ENCODE results near the gene UCK1. TPM values are rescaled to one million over a fixed set of nuclear protein-coding genes. Genes with fewer than 3 reads are reported as not detected.

Gene UCK1
- total and polyA plus RNA-seq, 2 of the 4 experiments (the other 2 are of a cell fraction) = 17.9 to 21.4 TPM

DNA sequence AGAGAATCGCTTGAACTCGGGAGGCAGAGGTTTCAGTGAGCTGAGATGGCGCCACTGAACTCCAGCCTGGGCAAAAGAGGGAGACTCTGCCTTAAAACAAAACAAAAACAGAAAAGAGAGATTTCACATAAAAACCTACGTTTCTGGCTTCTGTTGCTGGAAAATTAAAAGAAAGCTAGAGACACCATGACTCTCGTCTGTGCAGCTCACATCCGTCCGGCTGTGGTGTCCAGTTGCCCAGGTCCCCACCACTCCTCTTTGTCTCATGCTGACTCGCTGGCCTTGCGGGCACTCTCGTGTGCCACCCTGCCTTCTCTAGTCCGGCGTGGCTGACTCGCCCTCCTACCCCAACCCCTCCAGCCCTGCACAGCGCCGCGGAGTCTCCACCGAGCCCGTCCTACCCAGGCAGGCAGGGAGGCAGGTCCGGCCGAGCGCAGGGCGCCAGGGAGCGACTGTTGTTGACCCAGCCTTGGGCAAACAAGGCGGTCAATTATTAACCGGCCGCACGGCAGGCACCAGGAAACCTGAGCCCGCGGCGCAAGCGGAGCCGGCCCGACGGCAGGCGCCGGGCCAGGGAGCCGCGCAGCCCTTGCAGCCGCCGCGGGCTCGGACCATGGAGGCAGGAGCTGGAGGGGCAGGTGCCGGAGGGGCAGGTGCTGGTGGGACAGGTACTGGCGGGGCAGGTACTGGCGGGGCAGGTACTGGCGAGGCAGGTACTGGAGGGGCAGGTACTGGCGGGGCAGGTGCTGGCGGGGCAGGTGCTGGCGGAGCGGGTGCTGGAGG is 14.1 kb upstream of the UCK1 start, which contains the start of gene PRRT1B:
Gene PRRT1B (plus strand): TSS at position 521 of the 783 bp plus-strand sequence. CDS start 93 bp downstream, at position 614.
- no peak within 1 kb of the TSS for H3K9ac ChIP-seq (ENCODE audit: low read depth, low read length)
- ChIA-PET POLR2A (ENCODE audit: unreplicated experiment) (no interaction called here), CTCF (no interaction called here)
- no peaks in the 10 kb centered on the region for H3K36me3 ChIP-seq (ENCODE audit: control insufficient read depth, insufficient read depth, low read length)
- H3K14ac ChIP-seq (replicated peaks; ENCODE audit: low read depth, low read length) = no peak within 1 kb of the TSS
- in situ Hi-C loops (cut with MboI; ENCODE audit: low sequenced_read_pairs) = no loop called here
- dilution Hi-C loops (cut with HindIII; ENCODE audit: low sequenced_read_pairs, unreplicated experiment) = no loop called here
- no peak within 1 kb of the TSS for H4K5ac ChIP-seq (ENCODE audit: low read depth, low read length)
- H2BK5ac ChIP-seq (ENCODE audit: low read depth, low read length, poor library complexity, severe bottlenecking) = no peak within 1 kb of the TSS
- DNase-seq (no peak), ATAC-seq (ENCODE audit: low read depth) (peak; percentile 18; the same call in 1 of the 2 replicates)
- H3K4me3 ChIP-seq (ENCODE audit: insufficient read depth, low read depth, low read length) = no peak within 1 kb of the TSS
- H2BK20ac ChIP-seq (ENCODE audit: low read depth, low read length) = no peak within 1 kb of the TSS
- H4K8ac ChIP-seq (ENCODE audit: low read depth in 2 of 2, low read length in 2 of 2) = no peak within 1 kb of the TSS
- H3K4me2 ChIP-seq (ENCODE audit: low read depth, low read length) = no peak within 1 kb of the TSS; the same call in 1 of the 2 replicates
- H3K56ac ChIP-seq (ENCODE audit: extremely low read depth, insufficient read depth, low read length) = no peak within 1 kb of the TSS
- H3K79me1 ChIP-seq (ENCODE audit: low read depth in 1 of 2, low read length in 2 of 2) = no peaks in the 10 kb centered on the region
- no peak within 1 kb of the TSS for H2BK15ac ChIP-seq (ENCODE audit: low read depth, low read length)
- no peak within 1 kb of the TSS for H2AK9ac ChIP-seq (replicated peaks; ENCODE audit: low read depth, low read length, poor library complexity)
- no peak within 1 kb of the TSS for H4K91ac ChIP-seq (ENCODE audit: insufficient read depth, low read depth, low read length)
- H3K27ac ChIP-seq (ENCODE audit: insufficient read depth, low read length) = no peak within 1 kb of the TSS
- 16% methylated on average over 22 of the region's 50 CpGs; no CpG with 5 or more reads in 1 of the 2 experiments for WGBS, 2 experiments (ENCODE audit: extremely low coverage in 2 of 2, insufficient read length in 1 of 2)
- no peak within 1 kb of the TSS for H2BK120ac ChIP-seq (ENCODE audit: low read depth, low read length)
- H4K20me1 ChIP-seq (ENCODE audit: insufficient read depth, low read length) = no peaks in the 10 kb centered on the region
- H3K23ac ChIP-seq (ENCODE audit: low read depth, low read length) = no peak within 1 kb of the TSS; the same call in 1 of the 2 replicates
- peaks cover 4% of the 10 kb centered on the region; the same call in 1 of the 2 replicates for H3K4me1 ChIP-seq (ENCODE audit: control insufficient read depth, insufficient read depth, low read length)
- H2AFZ ChIP-seq (replicated peaks; ENCODE audit: low read length, poor library complexity) = peak within 1 kb of the TSS; percentile 70
- no peak within 1 kb of the TSS for H2AK5ac ChIP-seq (ENCODE audit: low read depth, low read length)
- peaks cover 32% of the 10 kb centered on the region for H3K9me3 ChIP-seq (ENCODE audit: control insufficient read depth, insufficient read depth, low read length)
- intact Hi-C loops (cut with micrococcal nuclease) = no loop called here
- BruUV-seq (replicated peaks) = no TSS peak
- H3K27me3 ChIP-seq (ENCODE audit: control insufficient read depth, insufficient read depth, low read length) = peaks cover 46% of the 10 kb centered on the region
- H3K18ac ChIP-seq (ENCODE audit: low read depth, low read length) = no peak within 1 kb of the TSS
- H3K9me1 ChIP-seq (ENCODE audit: insufficient read depth, low read length) = no peaks in the 10 kb centered on the region
- H3K4ac ChIP-seq (ENCODE audit: low read depth, low read length) = no peak within 1 kb of the TSS
- TF ChIP-seq RFX5 (IDR thresholded peaks at IDR 0.05; ENCODE audit: low read depth, low read length) (no peak), FOS (IDR thresholded peaks at IDR 0.05; ENCODE audit: low read depth, low read length) (no peak), MXI1 (IDR thresholded peaks at IDR 0.05; ENCODE audit: borderline replicate concordance, low read depth, low read length) (no peak), BHLHE40 (IDR thresholded peaks at IDR 0.05; ENCODE audit: low read depth, low read length) (no peak), POLR2A (IDR thresholded peaks at IDR 0.05; ENCODE audit: low read depth, low read length) (no peak), NFE2L2 (IDR thresholded peaks at IDR 0.05; ENCODE audit: low read depth, low read length) (no peak), RCOR1 (IDR thresholded peaks at IDR 0.05; ENCODE audit: insufficient replicate concordance, low read length) (no peak), CHD1 (IDR thresholded peaks at IDR 0.05; ENCODE audit: low read depth, low read length) (no peak), CEBPB (IDR thresholded peaks at IDR 0.05; ENCODE audit: low read depth, low read length) (no peak), MAZ (IDR thresholded peaks at IDR 0.05; ENCODE audit: borderline replicate concordance, low read depth, low read length) (no peak), RAD21 (IDR thresholded peaks at IDR 0.05; ENCODE audit: low read length) (no peak), MAFK (IDR thresholded peaks at IDR 0.05; ENCODE audit: low read depth, low read length) (no peak)
- TF ChIP-seq, protein P1, sequence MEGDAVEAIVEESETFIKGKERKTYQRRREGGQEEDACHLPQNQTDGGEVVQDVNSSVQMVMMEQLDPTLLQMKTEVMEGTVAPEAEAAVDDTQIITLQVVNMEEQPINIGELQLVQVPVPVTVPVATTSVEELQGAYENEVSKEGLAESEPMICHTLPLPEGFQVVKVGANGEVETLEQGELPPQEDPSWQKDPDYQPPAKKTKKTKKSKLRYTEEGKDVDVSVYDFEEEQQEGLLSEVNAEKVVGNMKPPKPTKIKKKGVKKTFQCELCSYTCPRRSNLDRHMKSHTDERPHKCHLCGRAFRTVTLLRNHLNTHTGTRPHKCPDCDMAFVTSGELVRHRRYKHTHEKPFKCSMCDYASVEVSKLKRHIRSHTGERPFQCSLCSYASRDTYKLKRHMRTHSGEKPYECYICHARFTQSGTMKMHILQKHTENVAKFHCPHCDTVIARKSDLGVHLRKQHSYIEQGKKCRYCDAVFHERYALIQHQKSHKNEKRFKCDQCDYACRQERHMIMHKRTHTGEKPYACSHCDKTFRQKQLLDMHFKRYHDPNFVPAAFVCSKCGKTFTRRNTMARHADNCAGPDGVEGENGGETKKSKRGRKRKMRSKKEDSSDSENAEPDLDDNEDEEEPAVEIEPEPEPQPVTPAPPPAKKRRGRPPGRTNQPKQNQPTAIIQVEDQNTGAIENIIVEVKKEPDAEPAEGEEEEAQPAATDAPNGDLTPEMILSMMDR (conservative IDR thresholded peaks at IDR 0.05; ENCODE audit: low read depth, low read length) = no peak
- TF ChIP-seq, protein P2, sequence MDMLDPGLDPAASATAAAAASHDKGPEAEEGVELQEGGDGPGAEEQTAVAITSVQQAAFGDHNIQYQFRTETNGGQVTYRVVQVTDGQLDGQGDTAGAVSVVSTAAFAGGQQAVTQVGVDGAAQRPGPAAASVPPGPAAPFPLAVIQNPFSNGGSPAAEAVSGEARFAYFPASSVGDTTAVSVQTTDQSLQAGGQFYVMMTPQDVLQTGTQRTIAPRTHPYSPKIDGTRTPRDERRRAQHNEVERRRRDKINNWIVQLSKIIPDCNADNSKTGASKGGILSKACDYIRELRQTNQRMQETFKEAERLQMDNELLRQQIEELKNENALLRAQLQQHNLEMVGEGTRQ (IDR thresholded peaks at IDR 0.05; ENCODE audit: low read depth, low read length) = no peak
